GM18526 (cell line): ENCODE data around the gene COBLL1.

Experiments used
- POLR2A ChIP-seq: IDR thresholded peaks from 3 replicates; pipeline ENCODE4 v1.6.1; 2011; ENCODE audit not compliant: insufficient read length; ENCODE audit errors: extremely low read depth

COBLL1 gene

GRCh38 chr2:164868563-164869419 lies 27.2 kb upstream of the COBLL1 start:
- no peak for TF ChIP-seq POLR2A

DNA sequence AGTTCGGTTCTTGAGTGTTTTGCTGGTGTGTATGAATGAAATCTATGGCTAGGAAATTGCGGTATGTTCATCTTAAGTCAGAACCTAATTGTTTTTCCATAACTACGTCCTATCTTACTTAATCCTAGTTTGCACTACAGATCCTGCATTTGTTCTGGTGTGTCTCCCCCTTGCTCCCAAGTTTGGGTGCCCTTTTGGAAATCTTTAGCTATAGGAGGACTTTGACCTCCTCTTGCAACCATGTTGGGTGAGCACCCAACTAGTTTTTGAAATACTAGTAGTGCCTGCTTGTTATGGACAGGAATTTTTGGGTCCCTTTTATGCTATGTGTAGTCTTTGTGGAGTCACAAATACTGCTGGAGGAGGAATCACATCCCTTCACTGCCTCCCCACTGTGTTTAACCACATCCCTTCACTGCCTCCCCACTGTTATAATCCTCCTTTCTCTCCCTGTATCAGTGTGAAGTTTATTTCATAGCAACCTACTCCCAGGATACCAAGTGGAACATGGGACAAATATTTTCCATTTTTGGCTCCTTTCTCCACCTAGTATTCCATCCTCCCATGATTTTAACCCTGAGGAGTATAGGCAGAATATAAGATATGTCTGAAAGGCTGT lies 26.3 kb upstream of the COBLL1 start:
- TF ChIP-seq POLR2A = no peak

DNA sequence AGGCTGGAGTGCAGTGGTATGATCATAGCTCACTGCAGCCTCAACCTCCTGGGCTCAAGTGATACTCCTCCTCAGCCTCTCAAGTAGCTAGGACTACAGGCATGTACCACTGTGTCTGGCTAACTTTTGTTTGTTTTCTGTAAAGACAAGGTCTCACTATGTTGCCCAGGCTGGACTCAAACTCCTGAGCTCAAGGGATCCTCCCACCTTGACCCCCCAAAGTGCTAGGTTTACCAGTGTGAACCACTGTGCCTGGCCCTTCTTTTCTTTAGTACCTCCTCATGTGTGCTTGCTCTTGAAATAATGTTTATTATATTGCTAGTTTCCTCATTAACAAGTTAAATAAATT lies 19.0 kb upstream of the COBLL1 start:
- no peak for TF ChIP-seq POLR2A

DNA sequence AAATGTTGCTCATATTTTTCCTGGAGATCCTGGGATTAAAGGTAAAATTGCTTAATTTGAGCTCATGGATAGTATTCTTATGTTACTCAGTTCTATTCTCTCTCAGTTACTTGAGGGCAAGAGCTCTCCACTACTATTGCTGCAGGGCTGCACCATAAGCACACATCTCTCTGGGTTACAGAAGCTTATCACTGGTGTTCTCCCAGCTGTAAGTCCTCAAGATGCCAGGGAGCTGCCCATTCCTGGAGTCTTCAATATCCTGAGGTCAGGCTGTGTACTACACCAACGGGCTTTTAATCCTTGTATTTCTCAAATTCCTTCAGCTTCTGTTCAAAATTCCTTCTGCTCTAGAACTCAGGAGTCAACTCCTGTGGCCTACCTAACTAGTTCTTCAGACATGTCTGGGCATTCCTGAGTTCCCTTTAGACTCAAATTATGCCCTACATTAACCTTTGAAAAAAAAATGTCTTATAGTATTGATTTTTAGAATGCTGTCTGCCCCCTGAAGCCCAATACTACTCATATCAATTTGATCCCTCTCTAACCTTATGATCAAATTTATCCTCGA lies 17.7 kb upstream of the COBLL1 start:
- TF ChIP-seq POLR2A = no peak

DNA sequence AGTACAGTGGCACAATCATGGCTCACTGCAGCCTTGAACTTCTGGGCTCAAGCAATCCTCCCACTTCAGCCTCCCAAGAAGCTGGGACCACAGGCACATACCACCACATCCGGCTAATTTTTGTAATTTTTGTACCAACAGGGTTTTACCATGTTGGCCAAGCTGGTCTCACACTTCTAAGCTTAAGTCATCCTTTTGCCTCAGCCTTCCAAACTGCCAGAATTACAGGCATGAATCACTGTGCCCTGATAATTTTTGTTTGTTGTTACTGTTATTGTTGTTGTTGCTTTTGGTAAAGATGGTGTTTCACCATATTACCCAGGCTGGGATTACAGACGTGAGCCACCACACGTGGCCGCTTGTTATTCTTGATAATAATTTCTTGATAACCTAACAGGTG lies 10.5 kb upstream of the COBLL1 start:
- no peak for TF ChIP-seq POLR2A

DNA sequence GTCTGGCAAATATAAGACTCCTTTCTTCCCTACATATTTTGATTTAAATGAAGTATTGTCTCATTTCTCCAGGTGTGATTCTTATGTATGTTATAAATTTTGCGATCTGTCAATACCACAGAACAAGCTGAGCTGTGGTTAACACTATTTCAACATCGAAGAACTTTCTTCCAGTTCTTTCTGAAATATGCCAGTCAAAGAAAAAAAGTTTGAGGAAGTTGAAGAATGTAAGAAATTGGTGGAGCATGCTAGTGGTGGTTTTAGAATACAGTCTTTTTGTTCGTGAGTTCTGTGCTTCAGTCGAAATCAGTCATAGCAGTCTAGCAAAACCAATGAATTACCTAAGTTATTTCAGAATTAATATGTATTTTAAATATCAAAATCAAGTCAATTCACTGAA lies 8.6 kb upstream of the COBLL1 start:
- TF ChIP-seq POLR2A = no peak

DNA sequence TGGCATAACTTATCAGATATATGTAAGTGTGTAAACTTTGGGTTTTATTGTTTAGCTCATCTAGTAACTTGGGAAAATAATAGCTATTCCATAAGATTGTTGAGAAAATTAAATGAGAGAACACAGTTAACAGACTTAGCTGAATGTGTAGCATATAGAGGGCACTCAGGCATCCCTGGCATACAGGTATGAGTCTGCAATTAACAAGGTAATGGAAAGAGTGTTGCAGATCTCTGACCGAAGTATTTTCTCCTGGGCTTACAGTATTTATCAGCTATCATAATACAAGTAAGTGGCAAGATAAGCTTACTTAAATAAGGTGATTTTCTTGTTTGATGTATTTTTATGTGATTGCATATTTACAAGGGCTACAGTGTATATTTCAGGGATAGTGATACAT lies 7.9 kb upstream of the COBLL1 start:
- no peak for TF ChIP-seq POLR2A

DNA sequence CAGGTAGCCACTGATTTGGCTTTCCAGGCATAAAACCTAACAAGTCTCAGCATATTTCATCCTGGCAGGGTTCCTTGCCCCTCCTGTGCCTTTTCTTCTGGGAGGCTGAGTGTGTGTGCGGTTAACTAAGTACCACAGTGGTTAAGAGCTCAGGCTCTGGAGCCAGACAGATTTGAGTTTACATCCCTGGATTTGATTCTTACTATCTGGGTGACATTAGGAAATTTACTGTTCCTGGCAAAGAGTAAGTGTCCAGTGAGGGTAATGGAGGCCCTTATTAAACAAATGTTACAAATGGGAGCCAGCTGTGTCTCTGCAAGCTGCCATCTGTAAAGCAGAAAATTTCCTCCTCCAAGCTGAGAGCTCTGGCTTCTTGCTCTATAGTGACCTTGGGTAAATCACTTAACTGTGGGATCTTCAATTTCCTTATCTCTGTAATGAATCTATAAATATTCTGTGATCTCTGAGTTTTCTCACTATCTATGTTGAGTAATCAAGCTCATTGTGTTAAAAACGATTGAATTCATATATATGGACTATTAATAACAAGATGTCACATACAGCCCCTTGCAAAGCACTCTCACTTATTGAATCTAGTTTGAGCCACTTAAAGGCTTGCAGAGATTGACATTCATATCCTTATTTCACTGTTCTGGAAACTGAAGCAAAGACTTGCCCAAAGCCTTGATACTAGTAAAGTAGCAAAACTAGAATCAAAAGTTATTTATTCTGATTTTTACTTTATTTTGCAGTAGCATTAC lies 6.5 kb upstream of the COBLL1 start:
- TF ChIP-seq POLR2A = no peak

DNA sequence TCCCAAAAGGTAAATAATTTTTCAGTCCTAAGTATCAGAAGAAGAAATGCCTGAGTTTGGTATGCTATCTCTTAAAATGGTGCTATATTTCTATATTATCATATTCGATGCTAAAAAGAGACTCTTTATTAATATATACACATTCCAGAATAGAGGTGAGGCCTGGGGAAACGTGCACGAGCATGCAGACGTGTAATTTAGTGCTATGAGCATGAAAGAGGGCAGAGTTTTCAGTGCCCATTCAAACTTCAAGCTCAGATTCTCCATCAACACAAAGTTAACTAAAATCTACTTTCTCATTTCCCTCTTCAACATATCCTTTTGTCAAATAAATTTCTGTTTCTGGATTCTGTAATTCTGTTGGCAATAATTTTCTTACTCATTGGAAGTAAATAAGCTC lies 5.7 kb upstream of the COBLL1 start:
- no peak for TF ChIP-seq POLR2A

DNA sequence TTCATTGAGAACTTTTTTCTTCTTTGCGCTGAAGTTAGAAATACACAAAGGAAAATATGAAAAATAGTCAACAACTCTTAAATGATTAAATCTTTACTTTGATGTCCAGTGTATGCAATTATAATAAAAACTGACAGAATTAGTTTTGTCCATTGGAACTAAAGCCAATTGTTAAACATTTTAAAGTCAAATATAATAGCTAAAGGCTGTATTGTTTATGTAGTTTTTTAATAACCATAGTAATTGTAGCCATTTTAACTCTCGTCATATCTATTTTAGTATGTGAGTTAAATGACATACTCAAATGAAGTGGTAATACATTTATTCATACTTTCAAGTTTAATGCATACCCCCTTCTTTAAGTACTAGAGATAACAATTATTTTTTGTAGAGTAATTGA lies 4.7 kb upstream of the COBLL1 start:
- TF ChIP-seq POLR2A = no peak

DNA sequence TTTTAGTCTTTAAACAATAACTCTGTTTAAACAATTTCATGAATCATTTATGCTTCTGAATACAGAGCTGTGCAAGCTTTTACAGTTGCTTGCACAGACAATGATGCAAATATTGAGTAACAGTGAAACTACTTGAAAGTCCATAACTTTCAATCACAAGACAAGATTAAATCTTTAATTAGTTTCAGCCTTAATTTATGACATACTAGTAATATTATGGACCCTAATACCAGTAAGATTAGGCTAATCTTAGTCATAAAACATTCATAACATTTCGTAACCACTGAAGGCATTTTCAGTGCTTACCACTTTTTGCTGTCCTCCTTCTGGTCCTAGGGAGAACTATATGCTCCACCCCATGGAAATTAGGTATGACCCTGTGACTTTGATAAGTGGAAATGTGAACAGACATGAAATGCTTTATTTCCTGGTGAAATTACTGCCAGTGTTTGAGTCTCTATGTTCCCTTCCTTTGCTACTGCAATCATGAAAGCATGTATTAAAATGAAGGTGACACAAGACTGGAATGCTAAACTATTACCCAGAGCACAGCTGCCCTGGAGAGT lies 1.8 kb upstream of the COBLL1 start:
- TF ChIP-seq POLR2A = no peak

DNA sequence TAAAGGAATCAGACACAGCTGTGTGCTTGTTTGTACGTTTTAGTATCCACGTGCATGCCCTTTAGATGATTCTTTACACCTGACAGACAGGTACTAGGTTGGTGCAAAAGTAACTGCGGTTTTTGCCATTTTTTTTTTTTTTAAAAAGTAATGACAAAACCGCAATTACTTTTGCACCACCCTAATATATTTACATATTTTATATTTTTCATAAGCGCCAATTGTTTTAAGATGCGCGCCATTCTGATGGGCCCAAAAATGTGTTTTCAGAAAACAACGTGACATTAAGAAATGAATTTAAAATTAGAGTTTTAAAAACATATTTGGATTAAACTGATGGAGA lies 972 bp upstream of the COBLL1 start:
- TF ChIP-seq POLR2A = no peak

DNA sequence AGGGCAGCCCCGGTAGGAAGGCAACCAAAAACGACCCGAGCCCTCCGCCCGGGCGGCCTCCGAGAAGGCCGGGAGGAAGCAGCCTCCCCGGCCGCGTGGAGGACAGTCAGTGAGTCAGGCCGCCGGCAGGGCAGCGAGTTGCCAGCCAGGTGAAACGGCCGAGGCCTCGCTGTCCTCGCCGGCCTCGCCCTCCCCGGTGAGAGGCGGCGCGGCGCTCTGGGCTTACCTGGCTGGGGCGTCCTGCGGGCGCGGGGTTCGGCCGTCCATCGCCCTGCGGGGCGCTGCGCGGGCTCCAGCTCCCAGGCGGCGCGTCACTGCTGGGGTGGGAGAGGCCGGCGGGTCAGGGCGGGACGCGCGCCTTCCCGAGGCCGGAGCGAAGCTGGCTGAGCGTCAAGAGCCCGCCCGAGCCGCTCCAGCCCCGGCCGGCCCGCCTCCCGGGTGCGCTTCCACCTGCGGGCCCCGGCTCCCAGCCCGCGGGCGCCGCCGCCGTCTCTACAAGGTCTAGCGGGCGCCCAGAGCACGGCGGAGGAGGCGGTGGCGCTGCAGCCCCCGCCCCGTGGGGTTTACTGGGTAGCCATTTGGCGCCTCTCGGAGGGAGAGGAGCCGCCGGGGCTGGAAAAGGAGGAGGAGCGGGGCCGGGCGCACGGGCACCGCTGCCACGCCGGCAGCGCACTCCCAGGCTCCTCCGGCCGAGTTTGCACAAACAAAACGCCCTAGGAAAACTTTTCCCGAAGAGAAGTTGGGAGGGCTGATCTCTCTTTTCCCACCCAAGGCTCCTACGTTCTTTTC lies 499 bp downstream of the COBLL1 start:
- TF ChIP-seq POLR2A = no peak

- TF ChIP-seq POLR2A = no peak
These were observed 1.1 kb downstream of the COBLL1 start for GRCh38 chr2:164840458-164840929.

- no peak for TF ChIP-seq POLR2A
These were observed 1.6 kb downstream of the COBLL1 start for GRCh38 chr2:164839914-164840457.

DNA sequence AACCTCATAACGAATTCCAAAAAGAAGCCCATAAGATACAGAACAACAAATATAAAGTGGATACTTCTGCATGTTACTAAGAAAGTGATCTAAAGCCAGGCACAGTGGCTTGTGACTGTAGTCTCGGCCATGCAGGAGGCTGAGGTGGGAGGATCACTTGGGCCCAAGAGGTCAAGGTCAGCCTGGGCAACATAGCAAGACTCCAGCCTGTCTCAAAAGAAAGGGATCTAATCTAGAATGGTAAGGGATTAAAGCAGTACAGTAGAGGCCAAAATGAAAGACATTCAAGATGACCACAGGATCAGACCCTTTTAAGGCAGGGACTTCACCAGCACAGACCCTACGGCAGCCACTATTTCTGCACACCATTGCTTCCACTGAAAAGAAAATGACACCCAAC lies 3.8 kb downstream of the COBLL1 start:
- no peak for TF ChIP-seq POLR2A
